Measurements from ENCODE around the gene WNT4. TPM values are rescaled to one million over a fixed set of nuclear protein-coding genes. Genes with fewer than 3 reads are reported as not detected.

The WNT4 gene
- total and polyA plus RNA-seq, 10 of the 15 experiments (the other 5 are each of a cell fraction or from before 2014, with no cell fraction given) = 0.01 TPM; not detected in 9

DNA sequence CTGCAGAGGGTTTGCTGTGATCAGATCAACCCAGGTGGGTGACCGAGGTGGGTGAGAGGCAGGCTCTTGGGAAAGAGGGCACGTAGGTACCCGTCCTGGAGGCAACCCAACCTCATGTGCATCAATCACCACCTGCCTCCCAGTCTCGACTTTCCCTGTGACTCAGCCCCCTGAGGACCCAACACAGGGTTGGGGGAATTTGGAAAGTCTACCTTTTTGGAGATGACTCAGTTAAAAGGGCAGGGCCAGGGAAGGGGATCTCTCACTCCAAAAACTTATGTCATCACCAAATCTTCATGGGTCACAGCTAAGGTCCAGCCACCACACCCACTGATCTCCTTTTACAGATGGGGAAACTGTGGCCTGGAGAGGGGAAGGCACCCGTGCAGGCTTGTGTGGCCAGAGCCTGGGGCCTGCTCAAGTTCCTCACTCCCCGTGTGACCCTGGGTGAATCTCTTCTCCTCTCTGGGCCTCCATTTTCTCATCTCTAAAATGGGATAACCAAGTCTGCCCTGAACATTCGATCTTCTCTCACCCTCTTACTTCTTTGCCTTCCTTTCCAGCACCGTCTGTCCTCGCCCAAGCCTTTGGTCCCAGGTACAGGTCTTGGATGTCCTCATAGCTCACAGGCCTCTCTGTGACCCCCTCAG, 34.6 kb upstream of the WNT4 start:
- Histone ChIP-seq H3K79me2 (ENCODE audit: control insufficient read depth, insufficient read depth, low read length) (no peaks in the 10 kb centered on the region), H3K36me3 (ENCODE audit: control insufficient read depth in 2 of 2, insufficient read depth in 2 of 2, low read length in 1 of 2) (no peaks in the 10 kb centered on the region), H3K27ac (ENCODE audit: control insufficient read depth, insufficient read depth) (0 out of 2 replicates have a peak overlapping the region, but pooled peaks have one; percentile 27), H4K20me1 (ENCODE audit: control insufficient read depth, insufficient read depth) (no peaks in the 10 kb centered on the region), H3K27me3 (replicated peaks in 1 of 2; ENCODE audit: control insufficient read depth in 2 of 2, insufficient read depth in 2 of 2, low read length in 1 of 2) (no peaks in the 10 kb centered on the region), H3K4me3 (no peak overlapping the region), H3K9me3 (replicated peaks; ENCODE audit: control insufficient read depth, insufficient read depth, low read length) (no peaks in the 10 kb centered on the region; the same call in 2 of the 3 replicates), H2AFZ (ENCODE audit: control insufficient read depth, low read depth, low read length) (no peak overlapping the region), H3K9ac (ENCODE audit: control insufficient read depth, insufficient read depth, low read length) (no peak overlapping the region), H3K4me1 (ENCODE audit: control insufficient read depth, insufficient read depth, low read length) (peaks cover 36% of the 10 kb centered on the region), H3K4me2 (ENCODE audit: control insufficient read depth, insufficient read depth) (peak overlapping the region; percentile 53)
- FAIRE-seq (no peak), DNase-seq (ENCODE audit: low read depth, low spot score) (peak; percentile 56), ATAC-seq (peak; percentile 77)
- WGBS (ENCODE audit: insufficient coverage, insufficient replicate concordance, low lambda C conversion rate, missing lambda C conversion rate) = 24% methylated on average over 9 of the region's 9 CpGs
- BruUV-seq (replicated peaks) = no TSS peak
- SMC1A ChIA-PET (ENCODE audit: uncharacterized antibody, unreplicated experiment) = no interaction called here
- in situ Hi-C loops (cut with MboI) = no loop called here
- POLR2A ChIA-PET = interaction anchor here (2.5 kb wide), 1 partner anchor 11 kb away, joined by 16 read pairs; no protein-coding TSS in a partner anchor
- RAD21 ChIA-PET (ENCODE audit: unreplicated experiment) = no interaction called here
- intact Hi-C loops (cut with micrococcal nuclease; ENCODE audit: unreplicated experiment) = no loop called here
- CTCF ChIA-PET = no interaction called here
- TF ChIP-seq, protein P1, sequence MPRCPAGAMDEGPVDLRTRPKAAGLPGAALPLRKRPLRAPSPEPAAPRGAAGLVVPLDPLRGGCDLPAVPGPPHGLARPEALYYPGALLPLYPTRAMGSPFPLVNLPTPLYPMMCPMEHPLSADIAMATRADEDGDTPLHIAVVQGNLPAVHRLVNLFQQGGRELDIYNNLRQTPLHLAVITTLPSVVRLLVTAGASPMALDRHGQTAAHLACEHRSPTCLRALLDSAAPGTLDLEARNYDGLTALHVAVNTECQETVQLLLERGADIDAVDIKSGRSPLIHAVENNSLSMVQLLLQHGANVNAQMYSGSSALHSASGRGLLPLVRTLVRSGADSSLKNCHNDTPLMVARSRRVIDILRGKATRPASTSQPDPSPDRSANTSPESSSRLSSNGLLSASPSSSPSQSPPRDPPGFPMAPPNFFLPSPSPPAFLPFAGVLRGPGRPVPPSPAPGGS (IDR thresholded peaks at IDR 0.05; ENCODE audit: borderline replicate concordance, insufficient read depth, low read depth, low read length, poor library complexity, severe bottlenecking) = no peak
- TF ChIP-seq, protein P2, sequence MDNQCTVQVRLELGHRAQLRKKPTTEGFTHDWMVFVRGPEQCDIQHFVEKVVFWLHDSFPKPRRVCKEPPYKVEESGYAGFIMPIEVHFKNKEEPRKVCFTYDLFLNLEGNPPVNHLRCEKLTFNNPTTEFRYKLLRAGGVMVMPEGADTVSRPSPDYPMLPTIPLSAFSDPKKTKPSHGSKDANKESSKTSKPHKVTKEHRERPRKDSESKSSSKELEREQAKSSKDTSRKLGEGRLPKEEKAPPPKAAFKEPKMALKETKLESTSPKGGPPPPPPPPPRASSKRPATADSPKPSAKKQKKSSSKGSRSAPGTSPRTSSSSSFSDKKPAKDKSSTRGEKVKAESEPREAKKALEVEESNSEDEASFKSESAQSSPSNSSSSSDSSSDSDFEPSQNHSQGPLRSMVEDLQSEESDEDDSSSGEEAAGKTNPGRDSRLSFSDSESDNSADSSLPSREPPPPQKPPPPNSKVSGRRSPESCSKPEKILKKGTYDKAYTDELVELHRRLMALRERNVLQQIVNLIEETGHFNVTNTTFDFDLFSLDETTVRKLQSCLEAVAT (IDR thresholded peaks at IDR 0.05) = no peak
- TF ChIP-seq IKZF2 (IDR thresholded peaks at IDR 0.05) (peak in 1 of 2 experiments; percentile 70; a peak in 2 of 4 replicates), RB1 (IDR thresholded peaks at IDR 0.05; ENCODE audit: borderline replicate concordance) (no peak), CHD2 (IDR thresholded peaks at IDR 0.05; ENCODE audit: borderline replicate concordance, low read depth, low read length) (no peak), SUPT20H (IDR thresholded peaks at IDR 0.05; ENCODE audit: borderline replicate concordance, control insufficient read depth, low read depth, low read length) (no peak), WRNIP1 (IDR thresholded peaks at IDR 0.05; ENCODE audit: borderline replicate concordance, low read depth, low read length) (no peak), NR2F1 (conservative IDR thresholded peaks at IDR 0.05) (peak; percentile 84), EED (IDR thresholded peaks at IDR 0.05; ENCODE audit: low read depth) (peak; percentile 87), FOS (IDR thresholded peaks at IDR 0.05; ENCODE audit: borderline replicate concordance, extremely low read depth, insufficient read length) (no peak), TCF12 (IDR thresholded peaks at IDR 0.05; ENCODE audit: low read depth, low read length) (0 out of 2 replicates have a peak, but pooled peaks have one; percentile 45), CREB1 (IDR thresholded peaks at IDR 0.05; ENCODE audit: low read depth) (peak; percentile 40; the same call in 1 of the 2 replicates), NFIC (IDR thresholded peaks at IDR 0.05; ENCODE audit: low read depth, low read length) (peak; percentile 51; the same call in 1 of the 2 replicates), JUNB (IDR thresholded peaks at IDR 0.05) (peak; percentile 67)
- TF ChIP-seq, protein P3, sequence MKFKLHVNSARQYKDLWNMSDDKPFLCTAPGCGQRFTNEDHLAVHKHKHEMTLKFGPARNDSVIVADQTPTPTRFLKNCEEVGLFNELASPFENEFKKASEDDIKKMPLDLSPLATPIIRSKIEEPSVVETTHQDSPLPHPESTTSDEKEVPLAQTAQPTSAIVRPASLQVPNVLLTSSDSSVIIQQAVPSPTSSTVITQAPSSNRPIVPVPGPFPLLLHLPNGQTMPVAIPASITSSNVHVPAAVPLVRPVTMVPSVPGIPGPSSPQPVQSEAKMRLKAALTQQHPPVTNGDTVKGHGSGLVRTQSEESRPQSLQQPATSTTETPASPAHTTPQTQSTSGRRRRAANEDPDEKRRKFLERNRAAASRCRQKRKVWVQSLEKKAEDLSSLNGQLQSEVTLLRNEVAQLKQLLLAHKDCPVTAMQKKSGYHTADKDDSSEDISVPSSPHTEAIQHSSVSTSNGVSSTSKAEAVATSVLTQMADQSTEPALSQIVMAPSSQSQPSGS (IDR thresholded peaks at IDR 0.05; ENCODE audit: low read length) = 0 out of 2 replicates have a peak, but pooled peaks have one; percentile 38
- TF ChIP-seq, protein P4, sequence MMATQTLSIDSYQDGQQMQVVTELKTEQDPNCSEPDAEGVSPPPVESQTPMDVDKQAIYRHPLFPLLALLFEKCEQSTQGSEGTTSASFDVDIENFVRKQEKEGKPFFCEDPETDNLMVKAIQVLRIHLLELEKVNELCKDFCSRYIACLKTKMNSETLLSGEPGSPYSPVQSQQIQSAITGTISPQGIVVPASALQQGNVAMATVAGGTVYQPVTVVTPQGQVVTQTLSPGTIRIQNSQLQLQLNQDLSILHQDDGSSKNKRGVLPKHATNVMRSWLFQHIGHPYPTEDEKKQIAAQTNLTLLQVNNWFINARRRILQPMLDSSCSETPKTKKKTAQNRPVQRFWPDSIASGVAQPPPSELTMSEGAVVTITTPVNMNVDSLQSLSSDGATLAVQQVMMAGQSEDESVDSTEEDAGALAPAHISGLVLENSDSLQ (IDR thresholded peaks at IDR 0.05) = 0 out of 2 replicates have a peak, but pooled peaks have one; percentile 45
- TF ChIP-seq, protein P5, sequence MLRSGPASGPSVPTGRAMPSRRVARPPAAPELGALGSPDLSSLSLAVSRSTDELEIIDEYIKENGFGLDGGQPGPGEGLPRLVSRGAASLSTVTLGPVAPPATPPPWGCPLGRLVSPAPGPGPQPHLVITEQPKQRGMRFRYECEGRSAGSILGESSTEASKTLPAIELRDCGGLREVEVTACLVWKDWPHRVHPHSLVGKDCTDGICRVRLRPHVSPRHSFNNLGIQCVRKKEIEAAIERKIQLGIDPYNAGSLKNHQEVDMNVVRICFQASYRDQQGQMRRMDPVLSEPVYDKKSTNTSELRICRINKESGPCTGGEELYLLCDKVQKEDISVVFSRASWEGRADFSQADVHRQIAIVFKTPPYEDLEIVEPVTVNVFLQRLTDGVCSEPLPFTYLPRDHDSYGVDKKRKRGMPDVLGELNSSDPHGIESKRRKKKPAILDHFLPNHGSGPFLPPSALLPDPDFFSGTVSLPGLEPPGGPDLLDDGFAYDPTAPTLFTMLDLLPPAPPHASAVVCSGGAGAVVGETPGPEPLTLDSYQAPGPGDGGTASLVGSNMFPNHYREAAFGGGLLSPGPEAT (IDR thresholded peaks at IDR 0.05; ENCODE audit: low read depth) = peak; percentile 65; the same call in 1 of the 2 replicates
